HG02970 (cell line): ENCODE measurements around the gene TCP1.
"Not testable (repeated sequence)": the region's sequence is repeated elsewhere in the genome, so short reads cannot be mapped to it uniquely, and the experiment has no call there.

Experiments used
- ATAC-seq: cut with Tn5 transposase; IDR thresholded peaks from one replicate; pipeline ENCODE4 v1.9.1; 2021; ENCODE audit warnings: mild to moderate bottlenecking, moderate library complexity, moderate number of reproducible peaks; ENCODE audit not compliant: unreplicated experiment, low FRiP score

Gene TCP1

GRCh38 chr6:159745081-159745480 lies 44.3 kb downstream of the TCP1 start:
- ATAC-seq: no peak

DNA sequence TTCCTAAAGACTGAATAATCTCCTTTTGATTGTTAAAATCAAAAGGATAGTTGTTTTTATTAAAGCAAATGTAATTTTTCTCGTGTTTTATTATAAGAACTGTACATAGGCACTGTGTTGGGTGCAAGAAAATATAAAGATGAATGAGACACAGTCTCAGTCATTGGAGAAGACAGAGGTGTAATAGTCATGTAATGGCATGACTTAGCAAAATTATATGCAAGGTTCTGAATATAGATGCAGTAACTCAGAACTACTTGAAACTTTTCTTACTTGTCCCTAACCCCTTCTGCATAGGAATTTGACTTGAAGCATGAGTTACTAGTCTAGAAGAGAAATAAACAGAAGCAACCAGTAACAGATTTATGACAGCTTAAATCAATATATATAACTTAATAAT lies 47.2 kb downstream of the TCP1 start:
- no peak for ATAC-seq

- ATAC-seq: no peak
Observed at GRCh38 chr6:159739341-159739740, 50.1 kb downstream of the TCP1 start.

DNA sequence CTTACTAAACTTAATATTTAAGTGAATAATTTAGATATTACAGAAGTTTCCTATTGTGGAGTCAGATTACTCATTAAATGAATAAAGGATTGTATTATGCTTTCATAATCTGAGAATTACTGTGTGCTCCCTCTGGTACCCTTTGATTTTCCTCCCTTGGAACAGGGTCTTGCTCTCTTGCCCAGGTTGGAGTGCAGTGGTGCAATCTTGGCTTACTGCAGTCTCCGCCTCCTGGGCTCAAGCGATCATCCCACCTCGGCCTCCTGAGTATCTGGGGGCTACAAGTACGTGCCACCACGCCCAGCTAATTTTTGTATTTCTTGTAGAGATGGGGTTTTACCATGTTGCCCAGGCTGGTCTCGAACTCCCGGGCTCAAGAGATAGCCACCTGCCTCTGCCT lies 52.5 kb downstream of the TCP1 start:
- no peak for ATAC-seq

- not testable (repeated sequence) for ATAC-seq
Observed at GRCh38 chr6:159733395-159733794, 56.0 kb downstream of the TCP1 start.

GRCh38 chr6:159732550-159732949 lies 56.9 kb downstream of the TCP1 start:
- ATAC-seq: not testable (repeated sequence)

DNA sequence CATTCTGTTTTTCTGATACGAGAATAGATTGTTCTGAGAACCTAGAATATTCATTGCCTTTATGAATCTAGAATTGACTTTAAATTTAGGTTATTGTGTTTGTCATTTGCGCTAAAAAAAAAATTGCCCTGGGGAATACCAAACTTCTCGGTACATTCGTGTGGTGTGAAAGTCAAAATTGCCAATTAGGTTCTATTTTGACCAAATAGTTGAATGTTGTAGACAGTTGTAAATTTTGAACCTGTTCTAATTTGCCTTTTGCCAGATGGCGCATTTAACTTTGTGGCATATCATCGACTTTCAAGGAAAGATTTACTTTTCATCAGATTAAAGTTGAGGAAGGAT lies 59.1 kb downstream of the TCP1 start:
- ATAC-seq: no peak

- no peak for ATAC-seq
Observed at GRCh38 chr6:159729598-159730331, 59.6 kb downstream of the TCP1 start.

DNA sequence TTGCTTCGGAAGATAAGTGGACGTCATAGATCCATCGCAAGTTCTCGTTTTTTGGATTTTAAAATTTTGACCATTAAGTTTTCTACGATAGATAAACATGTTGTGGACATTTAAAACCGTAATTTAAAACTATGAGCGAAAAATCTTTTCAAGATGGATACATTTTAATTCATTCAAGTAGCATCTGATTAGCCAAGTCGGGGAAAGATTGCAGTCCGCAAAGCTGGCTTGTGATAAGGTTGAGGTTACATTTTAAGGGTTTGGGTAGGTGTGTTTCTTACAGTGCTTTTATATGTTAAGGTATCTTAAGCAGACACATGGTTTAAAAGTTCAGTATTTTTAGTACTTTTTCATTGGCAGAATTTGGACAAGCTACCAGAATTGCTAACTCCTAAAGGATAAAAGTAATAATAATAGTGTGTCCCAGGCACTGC lies 60.9 kb downstream of the TCP1 start:
- no peak for ATAC-seq
